H9 (cell line): ENCODE results near the gene FRMD1. TPM values are rescaled to one million over a fixed set of nuclear protein-coding genes. Genes with fewer than 3 reads are reported as not detected.

Experiments
- DNase-seq: peaks from one replicate; pipeline ENCODE4 v3.0.0-alpha.2; 2017
- H2AFZ ChIP-seq: one replicate; pipeline ENCODE4 v1.6.1; 2013; ENCODE audit warnings: mild to moderate bottlenecking, low read length, control low read depth, moderate library complexity
- H2AK5ac ChIP-seq: 2 replicates; pipeline ENCODE4 v1.6.1; 2013; ENCODE audit warnings: low read length, control low read depth, mixed read lengths; ENCODE audit not compliant: insufficient read length
- H2BK120ac ChIP-seq: one replicate; pipeline ENCODE4 v1.6.1; 2013; ENCODE audit warnings: low read depth, mild to moderate bottlenecking, low read length, control low read depth, inconsistent platforms; ENCODE audit not compliant: poor library complexity, severe bottlenecking
- H2BK12ac ChIP-seq: 2 replicates; pipeline ENCODE4 v1.6.1; 2013; ENCODE audit warnings: low read length, control low read depth, mixed read lengths, low read depth; ENCODE audit not compliant: insufficient read length
- H2BK15ac ChIP-seq: 2 replicates; pipeline ENCODE4 v1.6.1; 2013; ENCODE audit warnings: low read depth, low read length, control low read depth
- H2BK20ac ChIP-seq: one replicate; pipeline ENCODE4 v1.6.1; 2013; ENCODE audit warnings: low read depth, mild to moderate bottlenecking, low read length, control low read depth, inconsistent platforms; ENCODE audit not compliant: poor library complexity, severe bottlenecking
- H2BK5ac ChIP-seq: 2 replicates; pipeline ENCODE4 v1.6.1; 2013; ENCODE audit warnings: low read length, control low read depth, mixed read lengths; ENCODE audit not compliant: insufficient read length
- H3K14ac ChIP-seq: 2 replicates; pipeline ENCODE4 v1.6.1; 2013; ENCODE audit warnings: low read length, control low read depth; ENCODE audit not compliant: insufficient read depth
- H3K18ac ChIP-seq: 2 replicates; pipeline ENCODE4 v1.6.1; 2013; ENCODE audit warnings: low read depth, mild to moderate bottlenecking, mixed read lengths, low read length, control low read depth; ENCODE audit not compliant: insufficient read length
- H3K23ac ChIP-seq: 2 replicates; pipeline ENCODE4 v1.6.1; 2013; ENCODE audit warnings: low read length, control low read depth, mixed read lengths, low read depth; ENCODE audit not compliant: insufficient read length
- H3K23me2 ChIP-seq: 2 replicates; pipeline ENCODE4 v1.6.1; 2013; ENCODE audit warnings: low read depth, mild to moderate bottlenecking, mixed read lengths, low read length, control low read depth; ENCODE audit not compliant: insufficient read length, poor library complexity, severe bottlenecking
- H3K27ac ChIP-seq: 2 replicates; pipeline ENCODE4 v1.5.1; 2013; ENCODE audit warnings: low read length, control low read depth, mixed read lengths, low read depth; ENCODE audit not compliant: insufficient read length
- H3K27me3 ChIP-seq: 2 replicates; pipeline ENCODE4 v1.6.1; 2013; ENCODE audit warnings: low read length, control low read depth, inconsistent platforms; ENCODE audit not compliant: insufficient read depth
- H3K4ac ChIP-seq: 2 replicates; pipeline ENCODE4 v1.6.1; 2013; ENCODE audit warnings: low read depth, mild to moderate bottlenecking, control low read depth, inconsistent platforms, low read length, moderate library complexity
- H3K4me1 ChIP-seq: 2 replicates; pipeline ENCODE4 v1.6.1; 2013; ENCODE audit warnings: low read length, control low read depth, inconsistent platforms; ENCODE audit not compliant: insufficient read depth
- H3K4me2 ChIP-seq: 2 replicates; pipeline ENCODE4 v1.6.1; 2013; ENCODE audit warnings: low read length, control low read depth, mixed read lengths; ENCODE audit not compliant: insufficient read length, insufficient read depth
- H3K56ac ChIP-seq: 2 replicates; pipeline ENCODE4 v1.6.1; 2013; ENCODE audit warnings: low read depth, mild to moderate bottlenecking, mixed read lengths, low read length, control low read depth; ENCODE audit not compliant: insufficient read length
- H3K79me1 ChIP-seq: 2 replicates; pipeline ENCODE4 v1.6.1; 2013; ENCODE audit warnings: low read depth, mild to moderate bottlenecking, moderate library complexity, low read length, control low read depth, inconsistent platforms; ENCODE audit not compliant: insufficient read depth, poor library complexity, severe bottlenecking
- H3K79me2 ChIP-seq: 2 replicates; pipeline ENCODE4 v1.6.1; 2013; ENCODE audit warnings: low read length, control low read depth, inconsistent platforms; ENCODE audit not compliant: insufficient read depth
- H3K9ac ChIP-seq: 2 replicates; pipeline ENCODE4 v1.6.1; 2013; ENCODE audit warnings: low read length, control low read depth, mixed read lengths; ENCODE audit not compliant: insufficient read length; ENCODE audit errors: extremely low read depth
- H3K9me3 ChIP-seq: one replicate; pipeline ENCODE4 v1.6.1; 2013; ENCODE audit warnings: low read depth, low read length, inconsistent platforms; ENCODE audit not compliant: control insufficient read depth
- H3T11ph ChIP-seq: one replicate; pipeline ENCODE4 v1.6.1; 2013; ENCODE audit warnings: mild to moderate bottlenecking, low read length, control low read depth, inconsistent platforms
- H4K20me1 ChIP-seq: one replicate; pipeline ENCODE4 v1.6.1; 2013; ENCODE audit not compliant: control insufficient read depth, insufficient read length, insufficient read depth
- H4K5ac ChIP-seq: 2 replicates; pipeline ENCODE4 v1.6.1; 2013; ENCODE audit warnings: low read depth, mild to moderate bottlenecking, mixed read lengths, low read length, control low read depth; ENCODE audit not compliant: insufficient read length
- H4K8ac ChIP-seq: replicated peaks from 2 replicates; pipeline ENCODE4 v1.6.1; 2013; ENCODE audit warnings: low read length, control low read depth, mixed read lengths, low read depth; ENCODE audit not compliant: insufficient read length
- H4K91ac ChIP-seq: 2 replicates; pipeline ENCODE4 v1.6.1; 2013; ENCODE audit warnings: low read depth, mild to moderate bottlenecking, moderate library complexity, mixed read lengths, low read length, control low read depth; ENCODE audit not compliant: insufficient read length
- H3K27ac Mint-ChIP-seq, 3 experiments: 2 replicates in 2 of 3; 3 replicates in 1 of 3; pipeline ENCODE4 v1.8.0; 2020 to 2021; ENCODE audit warnings: mixed read lengths in 3 of 3, mild to moderate bottlenecking in 1 of 3, moderate library complexity in 1 of 3
- H3K27me3 Mint-ChIP-seq: 2 replicates; pipeline ENCODE4 v1.8.0; 2021; ENCODE audit warnings: low read depth, mild to moderate bottlenecking, moderate library complexity, mixed read lengths
- H3K36me3 Mint-ChIP-seq, 3 experiments: 2 replicates in 2 of 3; 3 replicates in 1 of 3; pipeline ENCODE4 v1.8.0; 2020 to 2021; ENCODE audit warnings: low read depth in 3 of 3, mixed read lengths in 3 of 3; ENCODE audit not compliant: insufficient read depth in 1 of 3
- H3K4me1 Mint-ChIP-seq, 2 experiments: 2 replicates each; pipeline ENCODE4 v1.8.0; 2020; ENCODE audit warnings: mixed read lengths in 2 of 2
- H3K4me3 Mint-ChIP-seq, 2 experiments: 2 replicates in 1 of 2; 3 replicates in 1 of 2; pipeline ENCODE4 v1.8.0; 2020 to 2021; ENCODE audit warnings: mild to moderate bottlenecking in 2 of 2, mixed read lengths in 2 of 2, moderate library complexity in 1 of 2
- H3K9me3 Mint-ChIP-seq, 2 experiments: 2 replicates in 1 of 2; 3 replicates in 1 of 2; pipeline ENCODE4 v1.8.0; 2020; ENCODE audit warnings: mild to moderate bottlenecking in 2 of 2, mixed read lengths in 2 of 2, moderate library complexity in 1 of 2
- WGBS: extraction: QIAGEN DNeasy Blood & Tissue Kit; methylation state at CpG from one replicate; pipeline ENCODE4 v1.1.7; 2013; ENCODE audit warnings: missing lambda C conversion rate, low lambda C conversion rate, mixed read lengths; ENCODE audit not compliant: insufficient read length; ENCODE audit errors: extremely low coverage; 5-methylcytosine and 5-hydroxymethylcytosine counted together
- total RNA-seq: library from RNA; stranded (reverse); gene quantifications from 2 replicates; pipeline ENCODE4 v1.2.1, GENCODE V29; 2021
- TF ChIP-seq, protein P1 (sequence below): fragments of 200-600 bp; sonication (generic); conservative IDR thresholded peaks from 3 replicates; pipeline ENCODE4 v1.8.0; 2021; ENCODE audit warnings: antibody characterized with exemption, mild to moderate bottlenecking

Gene FRMD1
- total RNA-seq, 1 experiment from 2014 or later = not detected

DNA sequence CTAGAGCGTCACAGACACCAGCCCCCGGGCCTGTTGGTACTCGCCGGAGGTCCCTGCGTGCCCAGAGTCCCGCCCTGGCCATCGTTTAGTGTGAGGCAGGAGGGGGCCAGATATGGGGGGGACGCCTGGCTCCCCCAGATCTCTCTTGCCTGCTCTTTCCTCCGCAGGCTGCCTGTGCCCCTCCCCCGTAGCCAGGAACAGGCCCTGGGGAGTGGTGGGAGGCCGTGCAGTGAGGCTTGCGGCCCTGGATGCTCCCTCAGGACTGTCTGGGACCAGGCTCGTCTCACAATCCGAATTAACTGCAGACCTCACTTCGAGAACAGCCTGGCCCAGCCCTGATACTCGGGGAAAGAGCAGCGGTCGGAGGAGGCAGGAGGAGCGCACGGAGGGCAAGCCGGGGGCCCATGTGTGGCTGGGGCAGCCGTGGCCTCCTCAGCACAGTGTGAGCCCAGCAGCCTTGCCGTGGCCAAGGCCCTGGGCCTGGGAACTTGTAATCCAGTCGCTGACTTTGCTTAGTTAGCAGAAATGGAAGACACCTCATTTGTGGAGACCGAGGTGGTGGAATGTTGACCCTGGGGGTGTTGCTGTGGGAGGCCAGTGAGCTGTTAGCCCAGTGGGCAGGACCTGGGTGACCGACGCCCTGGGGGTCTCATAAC lies 28.7 kb downstream of the FRMD1 start:
- no peak overlapping the region for H3K4ac ChIP-seq
- no peak overlapping the region for H2BK5ac ChIP-seq
- H2AFZ ChIP-seq = no peak overlapping the region
- H3K14ac ChIP-seq = no peak overlapping the region
- H2BK12ac ChIP-seq = no peak overlapping the region
- H2BK120ac ChIP-seq = no peak overlapping the region
- no peaks in the 10 kb centered on the region; the same call in 1 of the 2 replicates for H3K27me3 Mint-ChIP-seq
- H3K18ac ChIP-seq = no peak overlapping the region
- H3K4me2 ChIP-seq = no peak overlapping the region
- no peak overlapping the region for H2AK5ac ChIP-seq
- H3K4me1 Mint-ChIP-seq = peaks cover 0 to 4% of the 10 kb centered on the region in 2 experiments; a peak in 1 of 4 replicates
- no peak overlapping the region for H4K8ac ChIP-seq
- H3K27ac Mint-ChIP-seq = no peak overlapping the region
- WGBS = no CpG with 5 or more reads among the region's 27 CpGs
- TF ChIP-seq, protein P1, sequence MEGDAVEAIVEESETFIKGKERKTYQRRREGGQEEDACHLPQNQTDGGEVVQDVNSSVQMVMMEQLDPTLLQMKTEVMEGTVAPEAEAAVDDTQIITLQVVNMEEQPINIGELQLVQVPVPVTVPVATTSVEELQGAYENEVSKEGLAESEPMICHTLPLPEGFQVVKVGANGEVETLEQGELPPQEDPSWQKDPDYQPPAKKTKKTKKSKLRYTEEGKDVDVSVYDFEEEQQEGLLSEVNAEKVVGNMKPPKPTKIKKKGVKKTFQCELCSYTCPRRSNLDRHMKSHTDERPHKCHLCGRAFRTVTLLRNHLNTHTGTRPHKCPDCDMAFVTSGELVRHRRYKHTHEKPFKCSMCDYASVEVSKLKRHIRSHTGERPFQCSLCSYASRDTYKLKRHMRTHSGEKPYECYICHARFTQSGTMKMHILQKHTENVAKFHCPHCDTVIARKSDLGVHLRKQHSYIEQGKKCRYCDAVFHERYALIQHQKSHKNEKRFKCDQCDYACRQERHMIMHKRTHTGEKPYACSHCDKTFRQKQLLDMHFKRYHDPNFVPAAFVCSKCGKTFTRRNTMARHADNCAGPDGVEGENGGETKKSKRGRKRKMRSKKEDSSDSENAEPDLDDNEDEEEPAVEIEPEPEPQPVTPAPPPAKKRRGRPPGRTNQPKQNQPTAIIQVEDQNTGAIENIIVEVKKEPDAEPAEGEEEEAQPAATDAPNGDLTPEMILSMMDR = no peak
- no peak overlapping the region for H3K9ac ChIP-seq
- H2BK20ac ChIP-seq = no peak overlapping the region
- H2BK15ac ChIP-seq = no peak overlapping the region
- no peak for DNase-seq
- no peaks in the 10 kb centered on the region for H3K9me3 Mint-ChIP-seq
- H3K23ac ChIP-seq = no peak overlapping the region
- no peak overlapping the region for H4K91ac ChIP-seq
- H3K9me3 ChIP-seq = no peaks in the 10 kb centered on the region
- H3K27ac ChIP-seq = no peak overlapping the region
- H3K56ac ChIP-seq = no peak overlapping the region
- H3K79me2 ChIP-seq = no peaks in the 10 kb centered on the region
- no peak overlapping the region for H4K5ac ChIP-seq
- no peaks in the 10 kb centered on the region for H3K36me3 Mint-ChIP-seq
- H4K20me1 ChIP-seq = no peaks in the 10 kb centered on the region
- H3K23me2 ChIP-seq = no peaks in the 10 kb centered on the region
- no peaks in the 10 kb centered on the region for H3K79me1 ChIP-seq
- no peaks in the 10 kb centered on the region for H3K27me3 ChIP-seq
- H3T11ph ChIP-seq = no peak overlapping the region
- H3K4me3 Mint-ChIP-seq = no peak overlapping the region
- H3K4me1 ChIP-seq = no peaks in the 10 kb centered on the region
